HCT116 (cell line): ENCODE results near the gene KHDRBS2.

Experiments
- CEBPB ChIP-seq: IDR thresholded peaks from 2 replicates; pipeline ENCODE4 v1.6.1; 2012; ENCODE audit warnings: low read depth
- ELF1 ChIP-seq: IDR thresholded peaks from 2 replicates; pipeline ENCODE4 v1.6.1; 2012; ENCODE audit warnings: low read depth, borderline replicate concordance
- POLR2A ChIP-seq: IDR thresholded peaks from 2 replicates; pipeline ENCODE4 v1.7.0; 2011; ENCODE audit warnings: borderline replicate concordance; ENCODE audit not compliant: insufficient read depth, insufficient read length; ENCODE audit errors: extremely low read depth
- POLR2AphosphoS5 ChIP-seq: IDR thresholded peaks from 2 replicates; pipeline ENCODE4 v1.6.1; 2011; ENCODE audit warnings: mild to moderate bottlenecking, low read depth, low read length, moderate library complexity
- SRF ChIP-seq: IDR thresholded peaks from 2 replicates; pipeline ENCODE4 v1.6.1; 2012; ENCODE audit warnings: low read depth
- YY1 ChIP-seq: IDR thresholded peaks from 2 replicates; pipeline ENCODE4 v1.6.1; 2011; ENCODE audit warnings: low read length, low read depth, moderate library complexity, mild to moderate bottlenecking; ENCODE audit not compliant: insufficient replicate concordance; ENCODE audit errors: extremely low read depth
- TF ChIP-seq, protein P1 (sequence below), 3 experiments: fragments of 200-600 bp in 1 of 3; sonication (generic) in 1 of 3; IDR thresholded peaks in 2 of 3; conservative IDR thresholded peaks in 1 of 3; 2 replicates each; pipeline ENCODE4 v1.5.1; 2012 to 2017; ENCODE audit warnings: low read depth in 2 of 3, low read length in 2 of 3, antibody characterized with exemption in 1 of 3, borderline replicate concordance in 1 of 3, control low read depth in 1 of 3, mild to moderate bottlenecking in 1 of 3, mixed read lengths in 1 of 3, mixed run types in 1 of 3, moderate library complexity in 1 of 3; ENCODE audit not compliant: insufficient read depth in 1 of 3

DNA sequence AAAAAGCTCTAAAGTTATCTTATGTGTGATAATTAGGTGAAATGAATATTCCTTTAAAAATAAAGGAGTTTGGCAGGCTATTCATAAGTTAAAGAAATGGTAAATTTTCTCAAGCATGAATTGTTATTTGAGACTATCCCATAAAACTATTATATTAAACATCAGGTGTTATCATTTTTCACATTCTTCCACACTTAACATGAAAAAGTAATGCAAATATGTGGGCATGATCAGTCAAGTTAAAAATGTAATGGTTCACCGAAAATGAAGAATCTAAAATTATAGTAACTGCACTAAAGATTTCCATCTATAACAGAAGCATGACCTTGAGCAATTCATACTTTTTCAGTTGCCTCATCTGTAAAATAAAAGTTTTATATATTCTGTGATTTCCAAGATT is 110.8 kb downstream of the KHDRBS2 start:
- TF ChIP-seq, protein P1, sequence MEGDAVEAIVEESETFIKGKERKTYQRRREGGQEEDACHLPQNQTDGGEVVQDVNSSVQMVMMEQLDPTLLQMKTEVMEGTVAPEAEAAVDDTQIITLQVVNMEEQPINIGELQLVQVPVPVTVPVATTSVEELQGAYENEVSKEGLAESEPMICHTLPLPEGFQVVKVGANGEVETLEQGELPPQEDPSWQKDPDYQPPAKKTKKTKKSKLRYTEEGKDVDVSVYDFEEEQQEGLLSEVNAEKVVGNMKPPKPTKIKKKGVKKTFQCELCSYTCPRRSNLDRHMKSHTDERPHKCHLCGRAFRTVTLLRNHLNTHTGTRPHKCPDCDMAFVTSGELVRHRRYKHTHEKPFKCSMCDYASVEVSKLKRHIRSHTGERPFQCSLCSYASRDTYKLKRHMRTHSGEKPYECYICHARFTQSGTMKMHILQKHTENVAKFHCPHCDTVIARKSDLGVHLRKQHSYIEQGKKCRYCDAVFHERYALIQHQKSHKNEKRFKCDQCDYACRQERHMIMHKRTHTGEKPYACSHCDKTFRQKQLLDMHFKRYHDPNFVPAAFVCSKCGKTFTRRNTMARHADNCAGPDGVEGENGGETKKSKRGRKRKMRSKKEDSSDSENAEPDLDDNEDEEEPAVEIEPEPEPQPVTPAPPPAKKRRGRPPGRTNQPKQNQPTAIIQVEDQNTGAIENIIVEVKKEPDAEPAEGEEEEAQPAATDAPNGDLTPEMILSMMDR (IDR thresholded peaks at IDR 0.05 in 2 of 3, conservative IDR thresholded peaks at IDR 0.05 in 1 of 3; ENCODE audit: borderline replicate concordance in 1 of 3, insufficient read depth in 1 of 3, low read depth in 2 of 3, low read length in 2 of 3), result no peak
- TF ChIP-seq SRF (no peak), CEBPB (no peak), POLR2AphosphoS5 (no peak), YY1 (no peak), POLR2A (no peak), ELF1 (no peak)
